ENCODE measurements around the gene PRKD1. TPM values are rescaled to one million over a fixed set of nuclear protein-coding genes. Genes with fewer than 3 reads are reported as not detected.

The PRKD1 gene
- polyA plus RNA-seq (2014; cell fraction: cytosol; rRNA removed), result 4.3 and 6.9 TPM in 2 replicates
- polyA plus RNA-seq (2014; cell fraction: nucleus; rRNA removed), result 8.5 and 9.4 TPM in 2 replicates

DNA sequence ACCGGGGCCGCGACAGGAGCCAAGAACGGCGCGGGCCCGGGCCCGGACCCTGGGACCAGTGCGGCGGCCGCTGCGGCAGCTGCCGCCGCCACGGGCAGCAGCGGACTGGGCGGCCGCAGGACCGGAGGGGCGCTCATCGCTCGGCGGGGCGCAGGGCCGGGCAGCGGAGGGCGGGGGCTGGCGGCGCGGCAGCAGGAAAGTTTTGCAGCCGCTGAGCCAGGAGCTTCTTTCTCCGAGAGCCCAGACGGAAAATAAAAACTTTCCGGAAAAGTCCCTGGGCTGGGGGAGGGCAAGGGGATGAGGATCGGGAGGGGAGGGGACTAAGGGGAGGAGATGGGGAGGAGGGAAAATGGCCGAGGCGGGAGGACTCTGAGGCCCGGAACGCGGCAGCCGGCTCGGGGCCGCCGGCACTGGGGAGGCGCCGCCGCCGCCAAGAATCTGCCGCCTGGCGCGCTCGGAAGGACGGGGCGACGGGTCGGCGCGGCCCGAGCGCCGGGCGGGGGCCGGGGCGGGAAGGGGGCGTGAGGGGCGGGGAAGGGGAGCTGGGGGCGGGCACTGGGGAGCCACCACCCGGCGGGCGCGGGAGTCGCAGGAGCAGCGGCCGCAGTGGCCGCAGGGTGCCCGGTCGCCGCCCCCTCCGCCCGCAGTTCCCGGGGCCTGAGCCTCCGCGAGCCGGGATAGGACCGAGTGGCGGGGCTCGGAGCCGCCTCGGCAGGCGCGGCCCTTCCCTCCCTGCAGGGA is at the start of gene PRKD1:
Gene PRKD1 (minus strand): TSS at position 472 of the 741 bp plus-strand sequence.
- peak; percentile 57 for DNase-seq (ENCODE audit: low spot score)

DNA sequence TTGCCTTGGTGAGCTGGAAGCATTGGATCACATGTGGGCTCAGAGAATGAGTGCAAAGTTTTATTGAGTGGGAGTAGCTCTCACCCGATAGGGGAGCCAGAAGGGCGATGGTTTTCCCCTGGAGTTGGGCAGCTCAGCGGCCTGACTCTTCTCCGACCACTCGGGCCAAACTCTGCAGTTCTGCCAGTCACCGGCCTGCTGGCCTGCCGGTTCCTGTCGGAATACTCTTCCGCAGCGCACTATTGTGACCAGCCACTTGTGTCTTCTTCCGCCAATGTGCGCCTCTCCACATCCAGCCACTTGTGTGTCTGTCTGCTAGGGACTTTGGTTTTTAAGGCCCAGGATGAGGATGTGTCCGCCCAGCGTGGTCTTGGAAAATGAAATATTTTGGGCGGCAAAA is 43.5 kb upstream of the PRKD1 start:
- no peak for DNase-seq (ENCODE audit: low spot score)

DNA sequence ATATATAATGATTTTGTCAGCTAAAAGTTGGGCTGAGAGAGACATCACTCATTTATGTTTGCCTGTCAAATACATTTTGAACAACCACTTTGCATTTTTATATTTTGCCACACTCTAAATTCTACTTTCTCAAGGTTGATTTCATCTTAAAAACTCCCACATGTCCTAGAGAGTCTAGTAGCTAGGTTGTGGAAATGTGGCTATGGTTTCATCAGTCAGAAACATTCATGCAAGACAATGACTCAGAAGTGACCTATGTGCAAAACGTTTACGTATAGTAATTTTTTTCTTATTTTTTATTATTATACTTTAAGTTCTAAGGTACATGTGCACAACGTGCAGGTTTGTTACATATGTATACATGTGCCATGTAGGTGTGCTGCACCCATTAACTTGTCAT is 27.4 kb upstream of the PRKD1 start:
- no peak for DNase-seq (ENCODE audit: low spot score)

DNA sequence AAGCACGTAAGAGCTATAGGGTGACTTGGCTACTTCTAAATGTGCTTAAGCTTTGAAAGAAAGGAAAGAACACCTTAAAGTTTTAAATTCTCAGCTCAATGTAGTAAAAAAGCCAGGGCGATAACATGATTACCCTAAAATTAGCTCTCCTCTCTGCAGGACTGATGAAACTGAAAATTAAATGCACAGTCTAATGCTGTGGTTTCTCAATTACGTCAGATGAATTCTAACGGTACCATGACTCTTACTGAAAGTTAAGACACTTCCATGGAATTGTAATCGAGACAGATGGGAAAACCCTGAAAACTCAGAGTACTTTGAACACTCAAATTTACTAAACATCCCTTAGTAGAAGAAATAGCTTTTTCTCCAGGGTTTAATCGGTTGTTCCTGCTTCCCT is 25.9 kb upstream of the PRKD1 start:
- DNase-seq (ENCODE audit: low spot score), result no peak

DNA sequence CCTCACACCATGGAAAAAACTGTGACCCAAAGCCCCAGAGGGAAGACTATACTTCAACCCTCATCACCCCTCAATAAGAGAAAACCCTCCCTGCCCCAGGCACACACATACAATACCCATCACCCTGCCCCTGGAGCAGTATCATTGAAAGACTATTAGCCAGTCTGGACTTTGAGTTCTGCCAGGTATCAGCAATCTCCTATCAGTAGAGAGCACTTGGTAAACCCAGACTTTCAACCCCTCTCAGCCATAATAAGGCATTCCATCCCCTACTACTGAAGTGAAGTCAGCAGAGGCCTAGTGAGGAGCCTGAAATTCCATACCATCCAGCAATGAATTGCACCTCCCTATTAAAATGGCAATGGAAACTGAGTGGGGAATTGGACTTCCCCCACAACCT is 16.4 kb upstream of the PRKD1 start:
- DNase-seq (ENCODE audit: low spot score), result no peak

DNA sequence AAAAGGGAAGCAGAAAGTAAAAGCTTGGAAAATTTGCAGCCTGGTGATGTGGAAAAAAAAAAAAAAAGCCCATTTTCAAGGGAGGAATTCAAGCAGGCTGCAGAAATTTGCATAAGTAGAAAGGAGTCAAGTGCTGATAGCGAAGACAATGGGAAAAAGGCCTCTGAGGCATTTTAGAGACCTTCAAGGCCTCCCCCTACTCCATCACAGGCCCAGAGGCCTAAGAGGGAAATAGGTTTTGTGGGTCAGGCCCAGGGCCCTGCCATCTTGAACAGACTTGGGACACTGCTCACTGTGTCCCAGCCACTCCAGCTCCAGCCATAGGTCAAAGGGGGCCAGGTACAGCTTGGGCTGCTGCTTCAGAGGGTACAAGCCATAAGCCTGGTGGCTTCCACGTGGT is 13.8 kb upstream of the PRKD1 start:
- no peak for DNase-seq (ENCODE audit: low spot score)

DNA sequence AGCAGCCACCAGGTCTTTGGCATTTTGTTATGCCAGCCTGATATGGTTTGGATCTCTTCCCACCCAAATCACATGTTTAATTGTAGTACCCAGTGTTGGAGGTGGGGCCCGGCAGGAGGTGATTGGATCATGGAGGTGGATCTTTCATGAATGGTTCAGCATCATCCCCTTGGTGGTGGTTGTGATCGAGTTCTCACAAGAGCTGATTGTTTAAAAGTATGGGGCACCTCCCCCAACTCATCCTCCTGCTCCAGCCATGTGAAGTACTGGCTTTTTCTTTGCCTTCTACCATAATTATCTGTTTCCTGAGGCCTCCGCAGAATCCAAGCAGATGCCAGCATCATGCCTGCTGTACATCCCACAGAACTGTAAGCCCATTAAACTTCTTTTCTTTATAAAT is 12.8 kb upstream of the PRKD1 start:
- DNase-seq (ENCODE audit: low spot score), result no peak

DNA sequence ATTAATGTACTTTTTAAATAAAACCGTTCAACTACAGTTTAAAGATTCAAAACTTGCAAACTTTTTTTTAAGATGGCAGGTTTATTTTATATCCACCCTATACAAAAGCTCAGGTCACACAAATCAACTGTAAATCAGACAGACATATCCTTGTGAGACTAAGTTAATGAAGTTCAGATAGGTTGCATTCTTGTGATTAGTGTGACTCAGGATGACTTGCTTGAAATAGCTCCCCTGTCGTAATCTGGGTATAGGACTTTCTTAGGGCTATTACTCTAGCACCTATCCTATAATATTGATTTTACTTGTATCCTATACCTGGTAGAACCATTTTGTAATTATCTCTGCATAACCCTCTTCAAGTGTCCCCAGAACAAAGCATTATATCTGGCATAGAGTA is 9.5 kb upstream of the PRKD1 start:
- no peak for DNase-seq (ENCODE audit: low spot score)

DNA sequence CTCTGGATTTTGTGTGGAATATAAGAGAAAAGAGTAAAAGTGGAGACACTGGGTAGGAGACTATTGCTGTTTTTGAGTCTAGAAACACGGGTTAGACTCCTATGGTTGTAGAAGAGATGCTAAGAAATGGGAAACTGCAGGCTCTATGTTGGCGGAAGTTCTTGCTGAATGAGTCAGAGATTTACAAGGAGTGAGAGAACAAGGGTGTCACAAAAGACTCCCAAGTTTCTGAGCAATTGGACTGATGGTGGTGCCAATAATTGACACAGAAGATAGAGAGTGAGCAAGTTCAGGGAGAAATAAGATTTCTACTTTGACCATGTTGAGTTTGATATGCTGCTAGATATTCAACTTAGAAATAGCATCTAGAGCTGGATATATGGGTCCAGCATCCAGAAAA is 2.6 kb upstream of the PRKD1 start:
- no peak for DNase-seq (ENCODE audit: low spot score)

DNA sequence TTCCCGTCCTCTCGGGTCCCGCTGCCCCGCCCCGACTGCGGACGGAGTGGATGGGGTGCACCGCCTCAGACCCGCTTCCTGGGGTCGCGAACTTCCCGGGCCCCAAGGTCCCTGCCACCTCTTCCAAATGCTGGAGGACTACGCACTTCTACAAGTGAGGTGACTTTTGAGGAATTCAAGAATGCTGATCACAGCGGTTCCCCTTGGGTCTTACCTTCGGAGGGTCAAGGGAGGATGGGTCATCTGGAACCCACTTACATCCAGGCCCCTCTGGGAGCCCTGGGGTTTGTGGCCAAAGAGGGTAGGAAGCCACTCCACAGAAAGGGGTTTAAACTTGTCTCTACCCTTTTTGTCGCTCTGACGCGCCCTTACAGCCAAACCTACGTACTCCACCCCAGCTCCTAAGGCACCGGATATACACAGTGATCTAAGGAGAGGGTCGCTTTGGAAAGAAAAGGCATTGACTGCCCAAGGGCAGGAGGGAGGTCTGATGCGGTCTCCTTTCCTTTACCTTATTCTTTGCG is 532 bp upstream of the PRKD1 start:
- DNase-seq (ENCODE audit: low spot score), result no peak

DNA sequence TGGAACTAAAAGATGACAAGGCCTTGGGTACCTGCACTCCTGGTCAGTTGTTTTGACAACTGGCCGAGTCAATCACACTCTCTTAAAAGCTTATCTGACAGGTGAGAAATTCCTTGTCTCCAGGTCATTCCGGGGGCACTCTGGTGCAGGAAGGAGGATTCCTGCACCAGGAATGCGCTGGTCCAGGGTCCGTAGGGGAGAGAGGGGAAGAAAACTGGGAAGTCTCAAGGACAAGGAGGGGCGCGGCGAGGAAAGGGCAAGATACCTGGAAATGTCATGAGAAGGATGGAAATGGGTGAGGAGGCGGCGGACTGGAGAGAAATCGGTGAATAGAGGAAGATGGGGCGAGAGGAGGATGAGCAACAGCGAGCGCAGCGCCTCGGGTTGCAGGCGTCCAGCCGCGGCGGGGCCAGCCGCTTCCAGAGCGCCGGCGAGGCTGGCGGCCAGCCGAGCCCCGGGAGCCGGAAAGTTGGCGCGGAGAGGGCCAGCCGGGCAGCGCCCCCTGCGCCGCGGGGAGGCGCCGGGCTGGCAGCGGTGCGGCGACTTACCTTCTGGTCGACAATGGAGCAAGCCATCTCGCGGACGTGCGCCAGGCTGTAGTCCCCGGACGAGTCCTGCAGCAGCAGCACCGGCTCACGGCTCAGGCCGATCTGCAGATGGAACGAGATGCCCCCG is 809 bp downstream of the PRKD1 start:
- no peak for DNase-seq (ENCODE audit: low spot score)

DNA sequence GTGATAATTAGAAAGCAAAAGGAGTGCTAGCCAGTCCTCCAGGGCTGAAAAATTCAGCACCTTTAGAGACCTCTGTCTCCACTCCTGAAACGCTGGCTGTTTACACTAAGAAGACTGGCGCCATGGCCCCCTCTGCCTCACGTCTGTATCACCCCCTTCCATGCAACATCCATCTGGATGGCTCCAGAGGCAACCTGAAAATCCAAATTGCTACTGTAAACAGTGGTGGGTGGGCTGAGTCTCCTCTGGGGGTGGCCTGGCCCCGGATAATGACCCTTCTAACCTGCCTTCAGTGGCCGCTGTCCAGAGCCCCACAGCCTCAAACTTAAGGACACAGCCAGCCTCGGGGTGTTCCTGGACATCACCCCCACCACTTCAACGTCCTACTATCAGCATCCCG is 1.4 kb downstream of the PRKD1 start:
- no peak for DNase-seq (ENCODE audit: low spot score)

DNA sequence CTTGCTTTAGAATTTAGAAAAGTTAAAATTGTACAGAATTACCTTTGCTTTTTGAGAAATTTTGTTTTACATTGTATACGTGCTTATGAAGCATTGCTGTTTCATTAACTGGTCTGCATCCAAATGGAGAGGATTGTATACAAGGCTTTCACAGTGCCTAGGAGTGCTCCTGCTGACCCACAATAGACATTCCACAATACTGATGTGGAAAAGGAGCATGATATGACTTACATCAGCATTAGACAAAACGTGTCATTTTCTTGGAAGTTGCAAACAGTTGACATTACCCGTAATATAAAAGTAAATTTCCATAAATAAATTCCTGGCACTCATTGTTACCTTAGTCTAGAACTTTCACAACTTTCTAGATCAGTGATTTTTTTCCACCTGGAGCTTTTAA is 1.9 kb downstream of the PRKD1 start:
- no peak for DNase-seq (ENCODE audit: low spot score)

DNA sequence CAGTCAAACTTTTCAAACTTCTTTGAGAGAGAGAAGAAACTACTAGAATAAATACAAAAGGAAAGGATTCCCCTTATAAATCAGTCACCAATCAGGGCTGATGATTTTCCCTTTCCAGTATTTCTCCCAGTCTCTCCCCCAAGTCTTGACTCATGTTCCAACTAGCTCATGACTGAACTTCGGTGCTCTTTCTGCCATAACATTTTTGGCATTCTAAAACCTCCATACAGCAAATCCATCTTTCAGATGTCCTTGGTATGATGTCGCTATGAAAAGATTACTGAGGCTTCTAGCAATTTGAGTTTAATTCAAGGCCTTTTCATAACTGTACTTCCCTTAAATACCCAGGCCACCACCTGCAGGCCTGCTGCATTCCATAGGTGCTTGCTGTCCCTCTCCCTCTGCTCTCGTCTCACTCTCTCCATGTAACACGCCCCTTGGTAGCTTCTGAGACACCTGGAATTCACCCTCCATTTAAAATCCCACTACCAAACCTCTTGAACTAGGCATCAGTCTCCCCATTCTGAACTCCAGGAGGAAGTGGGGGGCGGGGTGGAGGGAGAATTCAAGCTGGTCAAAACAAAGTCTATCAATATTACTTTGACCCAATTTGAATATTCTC is 2.4 kb downstream of the PRKD1 start:
- no peak for DNase-seq (ENCODE audit: low spot score)

DNA sequence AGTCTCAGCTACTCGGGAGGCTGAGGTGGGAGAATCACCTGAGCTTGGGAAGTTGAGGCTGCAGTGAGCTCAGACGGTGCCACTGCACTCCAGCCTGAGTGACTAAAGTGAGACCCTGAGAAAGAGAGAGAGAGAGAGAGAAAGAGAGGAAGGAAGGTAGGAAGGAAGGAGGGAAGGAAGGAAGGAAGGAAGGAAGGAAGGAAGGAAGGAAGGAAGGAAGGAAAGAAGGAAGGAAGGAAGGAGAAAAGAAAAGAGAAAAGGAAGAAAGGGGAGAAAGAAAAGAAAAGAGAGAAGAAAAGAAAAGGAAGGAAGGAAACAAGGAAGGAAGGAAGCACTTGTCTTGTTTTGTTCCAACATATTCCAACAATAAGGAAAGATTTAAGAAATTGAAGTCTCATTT is 7.8 kb downstream of the PRKD1 start:
- no peak for DNase-seq (ENCODE audit: low spot score)

DNA sequence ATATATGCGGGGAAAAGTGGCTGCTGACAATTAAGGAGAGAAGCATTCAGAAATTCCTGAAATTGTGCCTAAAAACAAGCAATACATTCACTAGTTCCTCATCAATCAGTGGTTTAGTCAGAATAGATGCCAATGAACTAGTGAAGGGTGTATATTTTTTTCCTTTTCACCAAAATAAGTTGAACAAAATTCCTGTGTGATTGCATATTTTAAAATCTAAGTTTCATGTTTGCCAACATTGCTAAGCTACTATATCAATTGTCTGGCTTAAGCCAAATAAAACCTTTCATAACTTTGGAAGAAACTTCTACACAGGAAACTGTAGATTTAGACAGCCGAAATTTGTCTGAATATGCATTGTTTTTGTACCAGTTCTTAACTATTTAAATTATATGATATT is 8.7 kb downstream of the PRKD1 start:
- DNase-seq (ENCODE audit: low spot score), result no peak

DNA sequence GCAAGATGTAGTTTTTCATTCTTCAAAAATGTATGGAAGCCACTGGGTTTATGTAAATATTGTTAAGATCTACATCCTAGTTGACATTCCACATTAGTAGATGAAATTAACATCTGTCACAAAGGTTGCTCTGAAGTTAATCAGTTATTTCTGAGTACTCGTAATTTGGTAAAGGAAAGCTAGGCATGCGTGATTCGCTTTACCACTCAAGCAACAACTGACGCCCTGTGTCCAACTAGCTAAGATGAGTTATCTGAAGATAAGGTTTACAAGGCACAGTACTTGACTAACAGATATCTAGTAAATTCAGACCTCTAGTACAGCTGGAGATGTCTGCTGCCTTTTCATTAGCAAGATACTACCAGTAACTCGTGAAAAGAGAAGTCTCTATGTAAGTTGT is 14.1 kb downstream of the PRKD1 start:
- DNase-seq (ENCODE audit: low spot score), result no peak

DNA sequence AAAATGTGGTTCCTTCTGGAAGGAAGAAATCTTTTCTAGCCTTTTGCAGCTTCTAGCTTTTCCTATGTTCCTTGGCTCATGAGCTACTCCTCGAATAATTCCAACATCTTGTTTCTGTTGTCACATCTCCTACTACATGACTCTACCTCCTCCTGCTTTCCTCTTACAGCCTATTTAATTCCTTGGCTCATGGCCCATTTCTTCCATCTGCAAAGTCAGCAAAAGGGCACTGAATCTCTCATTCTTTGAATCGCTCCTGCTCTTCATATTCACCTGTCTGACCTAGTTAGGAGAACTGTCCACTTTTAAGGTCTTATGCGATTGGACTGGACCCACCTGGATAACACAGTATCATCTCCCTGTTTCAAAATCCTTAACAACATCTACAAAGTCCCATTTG is 15.8 kb downstream of the PRKD1 start:
- DNase-seq (ENCODE audit: low spot score), result no peak

DNA sequence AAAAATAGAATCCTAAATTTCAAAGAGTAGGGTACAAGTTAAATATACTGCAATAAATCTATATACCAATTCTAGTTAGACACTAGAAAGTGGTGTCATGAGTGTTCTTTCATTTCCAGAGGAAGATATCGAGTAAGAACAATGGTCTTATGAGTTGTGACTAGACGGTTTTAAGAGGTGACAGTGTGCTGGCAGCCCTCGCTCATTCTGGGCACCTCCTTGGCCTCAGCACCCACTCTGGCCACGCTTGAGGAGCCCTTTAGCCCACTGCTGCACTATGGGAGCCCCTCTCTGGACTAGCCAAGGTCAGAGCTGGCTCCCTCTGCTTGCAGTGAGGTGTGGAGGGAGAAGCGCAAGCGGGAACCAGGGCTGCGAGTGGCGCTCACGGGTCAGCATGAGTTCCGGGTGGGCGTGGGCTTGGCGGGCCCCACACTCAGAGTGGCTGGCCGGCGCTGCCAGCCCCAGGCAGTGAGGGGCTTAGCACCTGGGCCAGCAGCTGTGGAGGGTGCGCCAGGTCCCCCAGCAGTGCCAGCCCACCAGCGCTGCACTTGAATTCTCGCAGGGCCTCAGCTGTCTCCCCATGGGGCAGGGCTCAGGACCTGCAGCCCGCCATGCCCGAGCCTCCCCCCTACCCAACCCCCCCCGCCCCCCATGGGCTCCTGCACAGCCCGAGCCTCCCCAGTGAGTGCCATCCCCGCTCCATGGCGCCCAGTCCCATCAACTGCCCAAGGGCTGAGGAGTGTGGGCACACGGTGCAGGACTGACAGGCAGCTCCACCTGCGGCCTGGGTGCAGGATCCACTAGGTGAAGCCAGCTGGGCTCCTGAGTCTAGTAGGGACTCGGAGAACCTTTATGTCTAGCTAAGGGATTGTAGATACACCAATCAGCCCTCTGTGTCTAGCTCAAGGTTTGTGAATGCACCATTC is 18.7 kb downstream of the PRKD1 start:
- DNase-seq (ENCODE audit: low spot score), result no peak

DNA sequence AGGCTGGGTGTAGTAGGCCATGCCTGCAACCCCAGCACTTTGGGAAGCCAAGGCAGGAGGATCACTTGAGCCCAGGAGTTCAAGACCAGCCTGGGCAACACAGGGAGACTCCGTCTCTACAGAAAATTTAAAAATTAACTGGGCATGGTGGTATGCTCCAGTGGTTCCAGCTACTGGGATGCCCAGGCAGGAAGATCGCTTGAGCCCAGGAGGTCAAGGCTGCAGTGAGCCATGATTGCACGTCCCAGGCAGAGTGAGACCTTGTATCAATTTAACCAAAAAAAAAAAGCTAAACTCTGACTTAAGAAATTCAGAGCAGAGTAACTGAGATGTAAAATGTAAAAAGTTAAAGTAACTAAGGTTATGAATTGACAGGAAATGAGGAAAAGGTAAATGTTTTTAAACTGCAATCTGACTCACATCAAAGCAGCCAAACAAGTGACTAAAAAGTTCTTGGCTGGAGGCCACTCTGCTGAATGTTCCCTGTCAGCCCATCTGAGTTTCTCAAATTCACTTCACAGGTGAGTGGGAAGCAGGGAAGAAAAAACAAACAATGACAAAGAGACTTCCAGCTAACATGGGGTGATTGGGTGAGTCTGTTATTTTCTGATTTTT is 21.3 kb downstream of the PRKD1 start:
- DNase-seq (ENCODE audit: low spot score), result no peak

DNA sequence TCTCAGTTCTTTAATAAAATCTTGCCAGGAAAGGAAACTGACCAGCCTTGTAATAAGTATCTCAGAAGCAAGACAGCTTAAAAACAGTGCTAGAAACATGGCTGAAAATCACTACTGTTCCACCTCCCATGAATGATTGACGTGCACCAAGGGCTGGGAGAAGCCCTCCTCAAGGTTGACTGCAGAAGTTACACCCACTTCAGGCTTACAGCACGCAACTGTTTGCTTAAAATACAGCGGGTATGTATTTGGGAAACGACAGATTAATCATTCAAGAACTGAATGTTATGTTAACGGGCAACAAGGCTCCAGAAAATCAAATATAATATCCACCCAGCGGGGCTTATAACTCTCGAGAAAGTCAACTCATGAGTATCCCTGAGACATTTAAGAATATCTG is 22.1 kb downstream of the PRKD1 start:
- no peak for DNase-seq (ENCODE audit: low spot score)
